ENCODE data around the gene KDM4B. TPM values are rescaled to one million over a fixed set of nuclear protein-coding genes. Genes with fewer than 3 reads are reported as not detected.

Gene KDM4B
- total and polyA plus RNA-seq, 9 of the 15 experiments (the other 6 are each of a cell fraction or from before 2014, with no cell fraction given), result 0.21 to 29.9 (median 7.3) TPM

GRCh38 chr19:5029596-5029995, 60.7 kb downstream of the KDM4B start (continued):
- peak; percentile 46 for TF ChIP-seq CTCFL (IDR thresholded peaks at IDR 0.05; ENCODE audit: borderline replicate concordance, insufficient read depth, low read depth, low read length, poor library complexity, severe bottlenecking)
- TF ChIP-seq SOX6 (IDR thresholded peaks at IDR 0.05), result 0 out of 2 replicates have a peak, but pooled peaks have one; percentile 22

DNA sequence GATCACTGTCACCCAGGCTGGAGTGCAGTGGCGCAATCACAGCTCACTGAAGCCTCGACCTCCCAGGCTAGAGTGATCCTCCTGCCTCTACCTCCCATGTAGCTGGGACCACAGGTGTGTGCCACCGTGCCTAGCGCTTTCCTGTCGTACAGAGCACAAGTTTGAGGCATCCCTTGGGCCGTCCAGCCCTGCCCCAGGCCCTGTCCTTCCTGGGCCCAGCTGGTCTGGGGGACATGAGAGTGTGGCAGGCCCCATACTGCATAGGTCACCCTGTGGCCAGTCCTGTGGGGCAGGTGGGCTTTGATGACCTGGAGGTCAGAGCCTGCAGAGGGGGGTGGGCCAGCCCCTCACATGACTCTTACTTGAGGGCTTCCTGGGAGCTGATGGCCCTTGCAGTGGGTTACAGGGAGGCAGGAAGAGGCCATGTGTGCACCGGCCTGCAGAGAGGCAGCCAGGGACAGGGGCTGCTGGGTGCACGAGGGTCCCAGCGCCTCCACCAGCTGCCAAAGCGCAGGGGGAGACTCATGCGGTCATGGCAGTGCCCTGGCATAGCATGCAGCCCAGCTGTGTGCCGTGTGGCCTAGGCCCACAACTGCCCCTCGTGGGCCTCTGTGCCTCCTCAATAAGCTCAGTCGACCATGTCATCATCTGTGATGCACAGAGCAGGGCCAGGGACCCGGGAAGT, 61.4 kb downstream of the KDM4B start:
- Histone ChIP-seq H3K4me3 (no peak overlapping the region), H3K9ac (ENCODE audit: insufficient read depth in 1 of 2, low read depth in 2 of 2, low read length in 2 of 2) (no peak overlapping the region), H3K9me1 (ENCODE audit: control insufficient read depth, insufficient read depth, low read length) (peaks cover 15% of the 10 kb centered on the region), H2AFZ (ENCODE audit: low read depth, low read length) (no peak overlapping the region), H3K27ac (ENCODE audit: extremely low read depth, low read depth, low read length) (no peak overlapping the region), H3K27me3 (ENCODE audit: control insufficient read depth in 2 of 2, insufficient read depth in 2 of 2, low read length in 2 of 2) (no peaks in the 10 kb centered on the region), H4K20me1 (replicated peaks; ENCODE audit: control insufficient read depth, insufficient read depth, low read length) (peaks cover 42% of the 10 kb centered on the region), H3K79me2 (ENCODE audit: control insufficient read depth, insufficient read depth, low read length) (peaks cover 57% of the 10 kb centered on the region), H3K36me3 (ENCODE audit: control insufficient read depth, insufficient read depth, low read length) (peaks cover 23% of the 10 kb centered on the region; the same call in 2 of the 3 replicates), H3K4me1 (replicated peaks in 1 of 2; ENCODE audit: control insufficient read depth in 2 of 2, insufficient read depth in 2 of 2, low read length in 2 of 2) (peaks cover 0 to 51% of the 10 kb centered on the region in 2 experiments; a peak in 3 of 5 replicates), H3K4me2 (ENCODE audit: insufficient read depth, low read length) (no peak overlapping the region), H3K9me3 (replicated peaks; ENCODE audit: control insufficient read depth, insufficient read depth, low read depth, low read length) (no peaks in the 10 kb centered on the region)
- CTCF ChIA-PET (ENCODE audit: low intra/inter-chr PET ratio), result interaction anchor here (4.3 kb wide), 1 partner anchor 220 kb away, joined by 47 read pairs; no protein-coding TSS in a partner anchor
- in situ Hi-C loops (cut with MboI) (loop anchor here (5.0 kb wide), 2 partner anchors 223 to 298 kb away; no protein-coding TSS in a partner anchor), intact Hi-C loops (cut with micrococcal nuclease) (no loop called here)
- FAIRE-seq (no peak), ATAC-seq (no peak), DNase-seq (ENCODE audit: extremely low read depth in 1 of 4, low spot score in 3 of 4) (no peak)
- no TSS peak for BruUV-seq (replicated peaks)
- WGBS (ENCODE audit: insufficient coverage, low coverage, missing lambda C conversion rate), result 81% methylated on average over 11 of the region's 15 CpGs
- POLR2A ChIA-PET, result interaction anchor here (0.6 to 0.7 kb wide), 2 partner anchors 160 to 171 kb away, joined by 3 read pairs; no protein-coding TSS in a partner anchor
- no peak for TF ChIP-seq PHB2 (IDR thresholded peaks at IDR 0.05; ENCODE audit: low read depth)
